Panc1 (cell line): ENCODE data around the gene AHRR. TPM values are rescaled to one million over a fixed set of nuclear protein-coding genes. Genes with fewer than 3 reads are reported as not detected.

Experiments
- ATAC-seq: fragments of 200-7000 bp; cut with Tn5 transposase; 2 replicates; pipeline ENCODE4 v1.9.1; 2020; ENCODE audit warnings: mild to moderate bottlenecking, moderate library complexity
- BruUV-seq: library from RNA; stranded (reverse); fragments of 400-500 nt; replicated peaks from 2 replicates; lab custom pipeline; 2021; lab: Mats Ljungman, UMichigan
- CTCF ChIA-PET: fragments of 300-600 bp; sonication (Branson Sonifier 250); formaldehyde crosslinking; loops from one replicate; lab custom pipeline; 2022; ENCODE audit warnings: antibody characterized with exemption; lab: Charles Lee
- POLR2A ChIA-PET: fragments of 300-600 bp; sonication (Branson Sonifier 250); formaldehyde crosslinking; loops from one replicate; lab custom pipeline; 2022; ENCODE audit warnings: antibody characterized with exemption; lab: Charles Lee
- DNase-seq: peaks from one replicate; pipeline ENCODE4 v3.0.0-alpha.2; 2010; ENCODE audit warnings: low read depth, low spot score
- H3K27ac ChIP-seq: 2 replicates; pipeline ENCODE4 v1.5.1; 2011; ENCODE audit warnings: mild to moderate bottlenecking, low read length, inconsistent platforms
- H3K27me3 ChIP-seq: fragments of 200-500 bp; sonication (Bioruptor generic); 2 replicates; pipeline ENCODE4 v1.6.0; 2014; ENCODE audit warnings: low read length, inconsistent platforms; ENCODE audit not compliant: control insufficient read depth, insufficient read depth
- H3K36me3 ChIP-seq: fragments of 200-500 bp; sonication (Bioruptor generic); 2 replicates; pipeline ENCODE4 v1.5.1; 2014; ENCODE audit warnings: inconsistent platforms, mild to moderate bottlenecking, low read length, moderate library complexity; ENCODE audit not compliant: control insufficient read depth, insufficient read depth
- H3K4me1 ChIP-seq: 2 replicates; pipeline ENCODE4 v1.5.1; 2011; ENCODE audit warnings: inconsistent platforms, mild to moderate bottlenecking, low read length, moderate library complexity; ENCODE audit not compliant: control insufficient read depth, insufficient read depth
- H3K4me3 ChIP-seq, 2 experiments: 2 replicates each; pipeline ENCODE4 v1.5.1; 2011 to 2012; ENCODE audit warnings: low read depth in 2 of 2, low read length in 2 of 2, mild to moderate bottlenecking in 2 of 2, inconsistent platforms in 1 of 2, moderate library complexity in 1 of 2
- H3K9me3 ChIP-seq: fragments of 200-500 bp; sonication (Bioruptor generic); 2 replicates; pipeline ENCODE4 v1.5.1; 2014; ENCODE audit warnings: low read depth, mild to moderate bottlenecking, inconsistent platforms, low read length, moderate library complexity; ENCODE audit not compliant: control insufficient read depth, insufficient read depth
- CTCF ChIP-seq: fragments of 450-650 bp; IDR thresholded peaks from 2 replicates; pipeline ENCODE4 v1.5.1; 2017; ENCODE audit warnings: mild to moderate bottlenecking
- POLR2AphosphoS5 ChIP-seq: IDR thresholded peaks from 2 replicates; pipeline ENCODE4 v1.6.1; 2012; ENCODE audit warnings: mild to moderate bottlenecking, low read depth, low read length, moderate library complexity
- REST ChIP-seq, 2 experiments: IDR thresholded peaks; 2 replicates each; pipeline ENCODE4 v1.6.1; 2011 to 2012; ENCODE audit warnings: low read depth in 2 of 2, control low read depth in 1 of 2, low read length in 1 of 2, mild to moderate bottlenecking in 1 of 2, moderate library complexity in 1 of 2; ENCODE audit not compliant: insufficient read depth in 1 of 2
- SIN3A ChIP-seq: IDR thresholded peaks from 2 replicates; pipeline ENCODE4 v1.6.1; 2012; ENCODE audit warnings: low read depth, mild to moderate bottlenecking, low read length, moderate library complexity, borderline replicate concordance; ENCODE audit not compliant: insufficient read depth
- TCF7L2 ChIP-seq: IDR thresholded peaks from 2 replicates; pipeline ENCODE4 v1.6.1; 2011; ENCODE audit warnings: mild to moderate bottlenecking, low read depth, low read length, inconsistent platforms
- in situ Hi-C: cut with HindIII; loops from 2 replicates; pipeline ENCODE4 v1.10.0; 2016; ENCODE audit warnings: low sequenced_read_pairs, low pct_unique_long_range_greater_than_20kb
- intact Hi-C: fragments of 100-400 bp; cut with micrococcal nuclease; formaldehyde crosslinking; loops from one replicate; pipeline ENCODE4 v1.10.0; 2022; ENCODE audit not compliant: unreplicated experiment
- total RNA-seq: library from RNA; stranded (reverse); gene quantifications from one replicate; pipeline ENCODE4 v1.2.1, GENCODE V29; 2021; ENCODE audit not compliant: unreplicated experiment

Gene AHRR
- total RNA-seq, 1 experiment from 2014 or later = 23.6 TPM

GRCh38 chr5:366541-367357 lies 45.2 kb downstream of the AHRR start:
- TF ChIP-seq POLR2AphosphoS5 = no peak
- TF ChIP-seq TCF7L2 = no peak
- TF ChIP-seq REST (IDR thresholded peaks at IDR 0.05; ENCODE audit: insufficient read depth in 1 of 2, low read depth in 2 of 2, low read length in 1 of 2) = no peak
- no peak for TF ChIP-seq CTCF
- TF ChIP-seq SIN3A = no peak
- ChIA-PET CTCF (no interaction called here), POLR2A (no interaction called here)
- no TSS peak for BruUV-seq
- Histone ChIP-seq H3K36me3 (no peaks in the 10 kb centered on the region; the same call in 1 of the 2 replicates), H3K4me1 (no peaks in the 10 kb centered on the region), H3K9me3 (peaks cover 12% of the 10 kb centered on the region; the same call in 1 of the 2 replicates), H3K27me3 (no peaks in the 10 kb centered on the region), H3K4me3 (no peak overlapping the region), H3K27ac (no peak overlapping the region)
- intact Hi-C loops (no loop called here), in situ Hi-C loops (no loop called here)
- DNase-seq (no peak), ATAC-seq (no peak)

- ATAC-seq = no peak
- no peak overlapping the region for H3K27ac ChIP-seq
These were observed 46.0 kb downstream of the AHRR start for GRCh38 chr5:367358-368130.

More at GRCh38 chr5:367358-368130, 46.0 kb downstream of the AHRR start:
- Histone ChIP-seq H3K27me3 (no peaks in the 10 kb centered on the region), H3K4me1 (no peaks in the 10 kb centered on the region; the same call in 1 of the 2 replicates), H3K4me3 (no peak overlapping the region), H3K9me3 (peaks cover 12% of the 10 kb centered on the region; the same call in 1 of the 2 replicates), H3K36me3 (no peaks in the 10 kb centered on the region; the same call in 1 of the 2 replicates)
- no TSS peak for BruUV-seq
- intact Hi-C loops (no loop called here), in situ Hi-C loops (no loop called here)
- CTCF ChIA-PET = no interaction called here
- no peak for TF ChIP-seq TCF7L2
- TF ChIP-seq POLR2AphosphoS5 = no peak
- POLR2A ChIA-PET = no interaction called here
- no peak for DNase-seq
